Germinal center (tissue), 1 donor: ENCODE results near the gene IL2.

Experiments used
- DNase-seq: peaks from one replicate; pipeline ENCODE4 v3.0.0; 2012; ENCODE audit warnings: mixed read lengths, low spot score

The IL2 gene

DNA sequence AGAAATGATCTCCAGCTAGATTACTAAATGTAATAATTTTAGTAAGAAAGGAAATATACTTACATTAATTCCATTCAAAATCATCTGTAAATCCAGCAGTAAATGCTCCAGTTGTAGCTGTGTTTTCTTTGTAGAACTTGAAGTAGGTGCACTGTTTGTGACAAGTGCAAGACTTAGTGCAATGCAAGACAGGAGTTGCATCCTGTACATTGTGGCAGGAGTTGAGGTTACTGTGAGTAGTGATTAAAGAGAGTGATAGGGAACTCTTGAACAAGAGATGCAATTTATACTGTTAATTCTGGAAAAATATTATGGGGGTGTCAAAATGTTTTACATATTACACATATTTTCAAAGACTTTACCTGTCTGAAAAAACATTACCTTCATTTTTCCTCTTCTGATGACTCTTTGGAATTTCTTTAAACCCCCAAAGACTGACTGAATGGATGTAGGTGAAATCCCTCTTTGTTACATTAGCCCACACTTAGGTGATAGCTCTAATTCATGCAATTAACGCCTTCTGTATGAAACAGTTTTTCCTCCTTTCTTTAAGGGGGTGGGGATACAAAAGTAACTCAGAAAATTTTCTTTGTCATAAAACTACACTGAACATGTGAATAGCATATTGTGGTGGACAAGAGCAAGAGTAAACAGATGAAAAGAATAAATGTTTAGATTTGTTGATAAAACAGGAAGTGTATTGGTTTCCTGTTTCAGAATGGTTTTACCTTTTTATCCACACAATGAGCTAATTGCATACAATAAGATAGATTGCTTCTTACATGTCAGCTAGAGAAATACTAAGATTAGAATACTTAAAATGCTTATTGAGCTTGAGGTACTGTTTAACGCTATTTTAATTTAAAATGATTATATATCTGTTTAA is at the start of gene IL2:
TSS of gene IL2 (minus strand) at position 495 of the 886 bp plus-strand sequence. CDS start at position 210, 285 bp downstream.
- no peak for DNase-seq

DNA sequence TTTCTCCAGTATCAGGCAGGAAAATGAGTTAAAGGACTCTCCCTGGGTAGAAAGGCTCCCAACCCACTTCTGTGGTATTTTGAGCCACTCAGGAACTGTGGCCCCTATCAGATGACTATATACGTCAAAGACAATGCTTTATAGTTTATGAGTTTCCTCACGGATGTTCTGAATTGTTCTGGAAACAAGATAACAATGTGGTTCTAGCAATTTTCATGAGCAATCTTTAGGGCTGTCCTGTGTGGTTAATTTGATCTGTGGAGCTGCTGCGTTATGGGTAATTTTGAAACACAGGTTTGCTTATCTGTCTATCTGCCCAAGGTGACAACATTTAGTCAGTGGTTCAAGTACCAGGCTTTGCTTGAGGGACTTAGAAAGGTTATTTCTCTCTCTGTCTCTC is 46.7 kb upstream of the IL2 start:
- no peak for DNase-seq

DNA sequence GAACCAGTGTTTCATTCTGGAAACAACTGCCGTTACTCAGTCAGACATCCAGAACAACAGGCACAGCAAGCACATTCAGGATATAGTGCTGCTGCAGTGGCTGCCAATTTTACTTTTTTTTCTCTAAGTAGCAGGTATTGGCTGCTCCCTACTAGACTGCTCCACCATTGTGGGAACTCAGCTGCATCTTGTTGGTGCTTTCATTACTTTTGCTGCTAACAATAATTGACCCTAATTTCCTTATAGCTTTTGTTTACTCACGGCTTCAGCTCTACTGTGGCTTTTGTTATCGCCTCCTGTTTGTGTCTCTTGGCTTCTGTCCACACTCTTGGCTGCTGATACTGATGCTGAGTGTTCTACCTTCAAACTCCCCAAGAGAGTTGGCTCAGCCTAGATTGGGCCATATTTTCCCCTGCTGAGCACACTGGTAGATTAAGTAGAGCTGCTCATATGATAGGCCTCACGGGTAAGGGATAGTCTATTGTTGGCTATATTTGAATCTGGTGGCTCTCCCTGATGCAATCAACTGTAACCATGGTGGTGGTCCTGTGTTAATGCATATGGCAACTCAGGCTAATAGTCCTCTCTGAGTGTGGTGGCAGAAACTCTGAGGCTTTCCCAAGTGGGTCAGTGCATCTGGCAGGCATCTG is 44.5 kb upstream of the IL2 start:
- DNase-seq, result no peak

DNA sequence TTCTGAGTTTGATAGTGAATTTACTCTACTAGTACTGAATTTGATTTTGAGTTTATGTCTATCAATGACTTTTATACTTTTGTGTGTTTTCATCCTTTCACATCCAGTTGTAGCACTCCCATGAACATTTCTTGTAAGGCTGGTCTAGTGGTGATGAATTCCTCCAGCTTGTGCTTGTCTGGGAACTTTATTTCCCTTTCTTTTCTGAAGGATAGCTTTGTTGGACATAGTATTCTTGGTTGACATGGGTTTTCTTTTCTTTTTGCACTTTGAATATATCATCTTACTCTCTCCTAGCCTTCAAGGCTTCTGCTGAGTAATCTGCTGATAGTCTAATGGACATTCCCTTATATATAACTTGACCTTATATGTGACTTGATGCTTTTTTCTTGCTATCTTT is 32.5 kb upstream of the IL2 start:
- DNase-seq, result no peak

DNA sequence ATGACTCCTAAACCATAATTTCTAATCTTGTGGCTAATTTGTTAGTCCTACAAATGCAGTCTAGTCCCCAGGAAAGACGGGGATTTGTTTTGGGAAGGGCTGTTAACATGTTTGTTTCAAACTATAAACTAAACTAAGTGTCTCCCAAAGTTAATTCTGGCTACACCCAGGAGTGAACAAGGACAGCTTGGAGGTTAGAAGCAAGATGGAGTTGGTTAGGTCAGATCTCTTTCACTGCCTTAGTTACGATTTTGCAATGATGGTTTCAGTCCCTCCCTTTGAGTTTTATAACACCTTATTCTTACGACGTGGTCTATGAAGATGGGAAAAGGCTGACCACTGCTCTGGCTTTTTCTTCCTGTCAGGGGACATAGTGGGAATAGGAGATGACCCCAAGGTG is 27.0 kb upstream of the IL2 start:
- no peak for DNase-seq

DNA sequence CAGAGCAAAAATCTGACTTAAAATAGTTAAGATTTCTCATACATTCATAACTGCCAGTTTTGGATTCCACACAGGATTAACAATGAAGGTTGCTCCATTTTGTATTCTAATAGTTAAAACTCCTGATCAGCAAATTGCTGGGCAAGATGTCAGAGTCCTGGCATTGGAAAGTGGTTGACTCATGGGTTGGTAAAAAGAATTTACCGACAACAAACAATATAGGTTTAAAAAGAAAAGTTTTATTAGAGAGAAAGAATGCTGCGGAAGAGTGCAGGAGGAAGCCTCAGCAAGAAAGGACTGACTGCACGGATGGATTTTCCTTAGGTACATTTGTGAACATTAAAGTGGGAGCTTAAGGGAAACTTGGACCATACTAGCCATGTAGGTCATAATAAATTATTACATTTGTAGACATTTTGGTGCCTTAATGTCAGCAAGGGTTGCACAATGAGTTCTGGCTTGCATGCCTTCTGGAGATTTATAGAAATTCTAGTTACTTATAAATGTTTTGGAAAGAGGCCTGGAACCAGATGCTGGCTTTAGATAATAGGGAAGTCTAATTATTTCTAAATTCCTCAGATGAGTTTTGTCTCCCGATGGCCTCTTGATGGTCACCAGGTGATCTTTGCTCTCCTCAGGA is 25.4 kb upstream of the IL2 start:
- no peak for DNase-seq

DNA sequence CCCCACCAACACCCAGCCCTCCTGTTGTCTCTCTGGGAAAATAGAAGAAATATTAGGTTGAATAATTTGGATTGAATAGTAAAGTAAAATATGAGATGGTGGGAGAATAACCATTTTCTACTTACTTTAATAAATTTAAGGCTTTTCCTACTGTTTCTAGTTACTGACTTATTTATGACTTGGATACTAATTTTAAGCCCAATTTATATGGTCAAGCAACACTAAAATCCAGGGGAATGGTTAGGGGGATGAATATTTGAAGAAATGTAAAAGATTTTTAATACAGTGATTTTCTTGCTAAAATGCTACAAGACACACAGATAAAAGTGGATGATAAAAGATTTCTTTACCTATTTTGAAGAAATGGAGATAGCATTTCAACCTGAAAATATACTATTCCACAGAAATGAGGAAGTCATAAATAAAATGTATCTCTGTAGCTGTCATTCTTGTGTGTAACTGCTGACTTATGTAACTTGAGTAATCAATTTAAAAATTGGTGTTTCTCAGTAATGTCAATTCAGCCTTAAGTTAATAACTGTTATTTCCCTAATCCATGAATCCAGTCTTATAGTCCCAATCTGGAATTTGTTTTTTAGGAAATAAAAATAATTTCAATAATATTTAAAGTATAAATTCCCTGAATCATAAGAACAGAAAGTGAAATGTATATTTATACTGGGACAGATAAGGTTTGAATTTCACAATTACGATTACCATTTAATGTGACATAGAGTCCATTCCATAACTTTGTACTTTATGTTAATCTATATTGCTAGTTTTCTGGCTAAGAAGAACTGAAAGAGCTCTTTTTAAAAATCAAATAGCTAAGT is 24.3 kb upstream of the IL2 start:
- no peak for DNase-seq

DNA sequence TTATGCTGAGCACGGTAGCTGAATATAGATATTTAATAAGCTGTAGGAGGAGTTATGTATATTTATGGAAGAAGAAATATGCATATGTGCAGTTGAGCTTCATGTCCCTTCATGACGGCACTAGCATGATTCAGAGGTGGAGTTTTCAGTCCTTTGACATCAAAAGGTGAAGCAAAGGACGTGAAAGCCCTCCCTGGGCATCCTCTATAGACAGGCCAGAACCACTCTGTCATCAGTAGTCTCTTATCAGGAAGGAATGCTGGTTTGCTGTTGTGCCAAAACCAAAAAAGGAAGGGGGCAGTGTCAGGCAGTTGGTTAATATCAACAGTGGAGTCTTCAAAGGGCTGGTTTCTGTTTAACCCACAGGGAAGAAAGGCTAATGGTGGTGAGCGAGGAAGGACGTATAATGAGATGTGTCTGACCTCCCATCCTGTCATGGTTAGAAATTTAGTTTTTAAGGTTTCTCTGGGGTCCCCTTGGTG is 23.5 kb upstream of the IL2 start:
- no peak for DNase-seq

DNA sequence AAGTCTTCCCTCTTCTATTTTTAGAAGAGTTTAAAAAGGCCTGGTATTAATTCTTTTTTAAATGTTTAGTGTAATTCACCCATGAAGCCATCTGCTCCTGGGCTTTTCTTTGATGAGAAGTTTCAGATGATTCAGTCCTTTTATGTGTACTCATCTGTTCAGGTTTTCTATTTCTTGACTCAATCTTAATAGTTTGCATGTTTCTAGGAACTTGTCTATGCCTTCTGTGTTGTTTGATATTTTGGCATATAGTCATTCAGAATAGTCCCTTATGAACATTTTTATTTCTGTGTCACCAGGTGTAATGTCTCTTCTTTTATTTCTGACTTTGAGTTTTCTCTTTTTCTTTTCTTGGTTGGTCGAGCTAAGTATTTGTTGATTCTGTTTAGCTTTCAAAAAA is 20.2 kb upstream of the IL2 start:
- no peak for DNase-seq

DNA sequence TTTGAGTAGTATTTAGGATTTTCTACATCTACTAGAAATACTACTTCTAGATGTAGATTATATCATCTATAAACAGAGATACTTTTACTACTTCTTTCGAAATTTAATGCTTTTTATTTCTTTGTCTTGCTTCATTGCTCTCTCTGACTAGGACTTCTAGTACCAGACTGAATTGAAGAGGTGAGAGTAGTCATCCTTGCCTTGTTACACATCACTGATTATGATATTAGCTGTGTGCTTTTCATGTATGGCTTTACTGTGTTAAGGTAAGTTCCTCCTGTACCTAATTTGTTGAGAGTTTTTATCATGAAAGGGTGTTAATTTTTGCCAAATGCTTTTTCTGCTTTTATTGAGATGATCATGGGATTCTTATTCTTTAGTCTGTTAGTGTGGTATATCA is 19.6 kb upstream of the IL2 start:
- DNase-seq, result no peak

DNA sequence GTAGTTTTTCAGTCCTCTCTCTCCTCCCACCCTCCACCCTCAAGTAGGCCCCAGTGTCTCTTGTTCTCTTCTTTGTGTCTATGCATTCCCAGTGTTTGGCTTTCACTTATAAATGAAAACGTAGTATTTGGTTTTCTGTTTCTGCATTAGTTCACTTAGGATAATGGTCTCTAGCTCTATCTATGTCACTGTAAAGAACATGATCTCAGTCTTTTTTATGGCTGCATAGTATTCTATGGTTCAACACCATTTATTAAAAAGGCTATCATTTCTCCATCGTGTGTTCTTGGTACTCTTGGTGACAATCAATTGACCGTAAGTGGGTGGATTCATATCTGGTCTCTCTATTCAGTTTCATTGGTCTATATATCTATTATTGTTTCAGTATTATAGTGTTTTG is 18.7 kb upstream of the IL2 start:
- DNase-seq, result no peak

DNA sequence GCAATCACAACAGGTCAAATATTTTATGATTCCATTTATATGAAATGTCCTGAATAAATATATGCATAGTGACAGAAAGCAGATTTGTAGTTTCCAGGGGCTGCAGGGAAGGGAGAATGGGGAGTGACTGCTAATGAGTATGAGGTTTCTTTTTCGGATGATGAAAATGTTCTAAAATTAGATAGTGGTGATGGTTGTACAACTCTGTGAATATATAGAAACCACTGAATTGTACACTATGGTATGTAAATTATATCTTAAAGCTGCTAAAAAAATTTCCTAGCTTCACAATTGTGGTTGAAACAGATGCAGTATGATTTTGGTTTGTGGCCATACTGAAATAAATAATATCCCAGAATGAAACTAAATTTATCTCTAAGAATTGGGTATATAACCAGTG is 12.9 kb upstream of the IL2 start:
- DNase-seq, result no peak

DNA sequence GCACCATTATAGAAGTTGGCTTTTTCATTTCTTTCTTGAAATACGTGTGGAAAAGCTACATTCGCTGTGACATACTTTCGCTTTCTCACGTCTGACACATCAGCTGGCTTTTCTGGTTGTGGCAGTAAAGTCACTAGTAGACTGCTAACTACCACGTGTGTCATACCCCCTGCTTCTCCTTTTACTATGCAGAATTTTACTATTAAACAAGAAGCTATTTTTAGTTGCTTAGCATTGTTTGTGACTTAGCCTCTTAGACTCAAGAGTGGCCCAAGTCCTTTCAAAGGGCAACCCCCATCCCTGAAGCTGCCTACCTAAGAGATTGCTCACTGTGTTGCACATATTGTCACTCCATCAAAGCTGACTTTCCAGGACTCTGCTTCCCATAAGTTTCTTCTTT is 2.1 kb upstream of the IL2 start:
- no peak for DNase-seq

DNA sequence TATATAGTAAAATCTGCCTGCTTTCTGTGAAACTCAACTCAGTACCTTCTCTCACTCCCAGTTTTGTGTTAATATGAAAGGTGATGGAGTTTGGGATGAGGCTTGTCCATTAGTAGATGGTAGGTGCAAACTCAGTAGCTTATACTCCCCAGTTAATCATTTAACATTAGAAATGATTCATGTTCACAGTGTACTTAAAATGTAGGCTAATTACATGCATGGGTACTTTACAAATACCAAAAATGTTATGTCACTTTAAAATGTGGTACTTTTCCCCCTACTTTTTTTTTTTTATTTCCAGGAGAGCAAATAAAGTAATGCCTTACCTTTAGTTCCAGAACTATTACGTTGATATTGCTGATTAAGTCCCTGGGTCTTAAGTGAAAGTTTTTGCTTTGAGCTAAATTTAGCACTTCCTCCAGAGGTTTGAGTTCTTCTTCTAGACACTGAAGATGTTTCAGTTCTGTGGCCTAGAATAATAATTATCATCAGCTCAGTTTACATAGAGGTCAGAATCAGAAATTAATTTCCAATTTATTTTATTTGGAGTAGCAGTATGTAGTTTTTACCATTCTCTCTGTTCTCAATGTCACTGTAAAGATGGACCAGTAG is 3.0 kb downstream of the IL2 start:
- DNase-seq, result no peak

DNA sequence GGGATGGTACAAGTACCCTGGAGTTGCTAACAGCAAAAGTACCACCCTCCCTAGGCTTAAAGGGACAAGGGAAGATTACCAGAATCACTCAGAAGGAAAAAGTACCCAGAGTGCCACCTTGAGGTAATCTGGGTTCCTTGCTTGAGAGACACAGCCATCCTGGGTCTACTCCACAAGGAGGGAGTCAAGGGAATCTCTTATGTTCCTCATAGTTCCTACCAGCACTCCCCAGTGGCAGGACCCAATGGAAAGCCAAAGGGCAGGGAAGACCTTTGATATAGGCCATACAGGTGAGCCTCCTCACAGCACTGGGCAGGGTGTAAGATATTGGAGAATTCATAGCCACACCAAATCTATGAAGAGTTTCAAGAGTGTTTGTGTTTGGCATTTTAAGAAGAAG is 5.7 kb downstream of the IL2 start:
- no peak for DNase-seq

DNA sequence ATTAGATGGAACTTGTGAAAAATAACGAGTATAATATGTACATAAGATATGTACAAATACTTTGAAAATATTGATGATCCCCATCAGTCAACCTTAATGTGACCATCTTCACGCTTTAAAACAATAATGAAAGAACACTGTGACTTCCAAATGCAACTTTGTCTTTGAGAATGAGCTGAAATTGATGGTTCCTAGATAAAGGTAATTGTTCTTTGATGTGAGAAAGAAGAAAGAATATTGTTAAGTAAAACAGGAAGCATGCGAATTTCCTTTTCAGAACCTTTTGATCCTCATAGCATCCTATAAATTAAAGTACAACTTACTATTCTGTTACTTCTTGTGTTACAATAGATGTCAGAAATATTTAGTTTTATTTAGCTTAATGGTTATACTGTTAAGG is 22.2 kb downstream of the IL2 start:
- no peak for DNase-seq

DNA sequence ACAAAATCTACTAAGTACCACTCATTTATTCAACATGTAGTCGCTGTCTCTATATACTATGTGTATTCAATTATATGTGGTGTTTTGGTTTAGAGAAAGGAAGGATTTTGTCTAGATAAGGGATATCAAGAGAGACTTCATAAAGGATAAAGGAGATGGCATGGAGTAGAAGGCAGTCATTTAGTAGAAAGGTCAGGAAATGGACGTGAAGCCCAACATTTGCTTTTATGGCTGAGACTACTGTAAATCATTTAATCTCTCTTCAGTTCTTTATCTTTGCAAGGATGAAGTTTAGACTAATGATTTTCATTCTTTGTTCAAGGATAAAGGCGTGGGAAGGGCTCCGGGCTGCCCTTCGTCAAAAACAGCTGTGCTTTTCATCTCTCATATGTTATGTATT is 25.2 kb downstream of the IL2 start:
- DNase-seq, result no peak

DNA sequence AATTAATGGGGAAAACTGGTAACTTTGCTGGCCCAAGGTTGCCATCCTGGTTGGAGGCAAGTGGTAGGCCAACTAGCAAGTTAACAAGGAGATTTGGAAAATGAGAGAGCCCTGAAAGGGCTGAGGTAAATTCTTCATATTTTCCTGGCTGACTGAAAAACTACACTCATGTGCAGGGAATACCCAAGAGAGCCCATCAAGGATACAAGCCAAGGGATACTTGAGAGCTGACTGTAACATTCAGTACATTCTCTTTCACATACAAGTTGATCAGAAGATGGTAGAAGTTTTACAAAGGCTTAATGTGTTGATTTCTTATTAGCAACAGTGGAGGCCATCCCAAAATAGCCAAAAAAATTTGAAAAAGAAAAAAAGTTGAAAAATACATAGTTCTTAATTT is 33.3 kb downstream of the IL2 start:
- DNase-seq, result no peak

DNA sequence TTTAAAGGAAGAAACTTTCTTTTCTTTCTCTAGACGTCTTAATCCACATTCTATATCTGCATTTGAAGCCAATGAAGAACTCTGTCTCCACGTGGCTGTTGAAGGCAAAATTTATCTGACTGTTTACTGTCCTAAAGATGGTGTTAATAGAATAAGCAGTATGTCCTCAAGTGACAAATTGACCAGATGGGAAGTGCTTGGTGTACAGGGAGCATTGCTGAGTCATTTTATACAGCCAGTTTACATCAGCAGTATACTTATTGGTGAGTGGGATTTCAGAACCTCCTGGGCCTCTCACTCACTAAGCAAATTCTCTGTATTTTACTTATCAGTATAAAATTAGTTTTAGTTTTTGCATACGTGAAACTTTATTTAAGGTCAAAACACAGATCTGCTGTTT is 44.0 kb downstream of the IL2 start:
- no peak for DNase-seq

DNA sequence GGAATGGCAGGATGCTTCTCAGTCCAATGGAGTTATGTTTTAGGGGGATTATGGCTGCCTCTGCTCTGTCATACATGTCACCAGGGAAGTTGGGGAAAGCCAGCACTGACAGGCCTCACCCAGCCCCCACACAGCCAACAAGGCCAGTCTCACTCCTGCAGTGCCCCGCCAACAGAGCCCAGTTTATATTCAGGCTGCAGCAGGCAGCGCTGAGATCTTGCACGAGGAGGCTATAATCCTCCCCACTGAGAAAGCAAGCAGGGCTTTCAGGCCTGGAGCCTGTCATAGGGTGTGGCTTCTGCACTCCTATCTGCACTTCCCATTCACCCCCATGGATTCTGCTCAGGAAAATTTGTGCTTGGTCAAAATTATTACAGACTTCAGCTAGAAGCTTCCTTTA is 52.7 kb downstream of the IL2 start:
- DNase-seq, result no peak
